BJ (cell line): ENCODE data around the gene AIFM2. TPM values are rescaled to one million over a fixed set of nuclear protein-coding genes. Genes with fewer than 3 reads are reported as not detected.
"Not testable (repeated sequence)": the region's sequence is repeated elsewhere in the genome, so short reads cannot be mapped to it uniquely, and the experiment has no call there.

ENCODE experiments used
- CTCF ChIA-PET: fragments of 350-600 bp; formaldehyde crosslinking; extraction: SDS; loops from one replicate; lab custom pipeline; 2021; ENCODE audit warnings: antibody characterized with exemption, inconsistent platforms; lab: Yijun Ruan, JAX
- POLR2A ChIA-PET: fragments of 300-600 bp; sonication (Branson Sonifier 250); formaldehyde crosslinking; extraction: SDS; loops from one replicate; lab custom pipeline; 2021; ENCODE audit warnings: antibody characterized with exemption; lab: Charles Lee
- DNase-seq: peaks from one replicate; pipeline ENCODE4 v3.0.0-alpha.2; 2011; ENCODE audit warnings: low read depth
- H3K27me3 ChIP-seq: 2 replicates; pipeline ENCODE4 v1.6.0; 2011; ENCODE audit warnings: low read length; ENCODE audit not compliant: control insufficient read depth, insufficient read depth
- H3K36me3 ChIP-seq: 2 replicates; pipeline ENCODE4 v1.5.1; 2011; ENCODE audit warnings: low read length; ENCODE audit not compliant: control insufficient read depth, insufficient read depth
- H3K4me3 ChIP-seq: 2 replicates; pipeline ENCODE4 v1.5.1; 2011; ENCODE audit warnings: low read depth, mild to moderate bottlenecking, control low read depth, low read length
- CTCF ChIP-seq: IDR thresholded peaks from 2 replicates; pipeline ENCODE4 v1.5.1; 2011; ENCODE audit warnings: low read depth, mild to moderate bottlenecking, control low read depth, inconsistent platforms, low read length, moderate library complexity; ENCODE audit not compliant: insufficient read depth
- polyA minus RNA-seq: library from RNA; depleted of rRNA, polyadenylated mRNA; stranded (reverse); fragments of >200 nt; gene quantifications from 2 replicates; pipeline ENCODE4 v1.2.3, GENCODE V29; 2011; rRNA and poly(A)+ RNA removed
- polyA plus RNA-seq: library from polyadenylated mRNA; depleted of rRNA; stranded (reverse); fragments of >200 nt; gene quantifications from 2 replicates; pipeline ENCODE4 v1.2.3, GENCODE V29; 2011; rRNA removed

AIFM2 gene
- polyA plus RNA-seq (13.9 and 18.4 TPM in 2 replicates), polyA minus RNA-seq (7.5 and 8.9 TPM in 2 replicates)

- POLR2A ChIA-PET: no interaction called here
Observed at GRCh38 chr10:70132098-70133029, at the start of gene AIFM2. Gene AIFM2 (minus strand): TSS chr10:70132825. CDS start chr10:70124084, 8,741 bp downstream.

DNA sequence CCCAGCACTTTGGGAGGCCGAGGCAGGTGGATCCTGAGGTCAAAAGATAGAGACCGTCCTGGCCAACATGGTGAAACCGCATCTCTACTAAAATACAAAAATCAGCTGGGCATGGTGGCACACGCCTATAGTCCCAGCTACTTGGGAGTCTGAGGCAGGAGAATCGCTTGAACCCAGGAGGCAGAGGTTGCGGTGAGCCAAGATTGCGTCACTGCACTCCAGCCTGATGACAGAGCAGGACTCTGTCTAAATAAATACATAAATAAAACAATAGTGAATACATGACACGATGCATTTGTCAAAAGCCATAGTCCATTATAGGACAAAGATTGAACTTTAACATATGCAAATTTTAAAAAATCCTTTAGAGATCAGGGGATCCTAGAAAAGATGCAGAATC lies 46.6 kb upstream of the AIFM2 start:
- CTCF ChIA-PET, H3K4me3 ChIP-seq, DNase-seq, H3K36me3 ChIP-seq, POLR2A ChIA-PET, H3K27me3 ChIP-seq: not testable (repeated sequence)

More at GRCh38 chr10:70132098-70133029, at the start of gene AIFM2:
- CTCF ChIA-PET: interaction anchor here (1.0 to 5.8 kb wide), 2 partner anchors 13 to 16 kb away, joined by 5 to 41 read pairs; partner anchors contain the start of gene TYSND1
- Histone ChIP-seq H3K4me3 (peak within 1 kb of the TSS; percentile 71), H3K27me3 (no peaks in the 10 kb centered on the region), H3K36me3 (peaks cover 4% of the 10 kb centered on the region; the same call in 1 of the 2 replicates)
- 0 out of 2 replicates have a peak, but pooled peaks have one; percentile 7 for TF ChIP-seq CTCF
- no peak for DNase-seq

GRCh38 chr10:70178139-70178725 lies 45.6 kb upstream of the AIFM2 start:
- no peak for DNase-seq
- POLR2A ChIA-PET: no interaction called here
- H3K4me3 ChIP-seq: no peak overlapping the region
- TF ChIP-seq CTCF: no peak
- CTCF ChIA-PET: interaction anchor here (0.6 kb wide), 1 partner anchor 39 kb away, joined by 4 read pairs; no protein-coding TSS in a partner anchor
- H3K27me3 ChIP-seq: 0 out of 2 replicates have a peak, but pooled peaks cover 2% of the 10 kb centered on the region
- no peaks in the 10 kb centered on the region for H3K36me3 ChIP-seq

DNA sequence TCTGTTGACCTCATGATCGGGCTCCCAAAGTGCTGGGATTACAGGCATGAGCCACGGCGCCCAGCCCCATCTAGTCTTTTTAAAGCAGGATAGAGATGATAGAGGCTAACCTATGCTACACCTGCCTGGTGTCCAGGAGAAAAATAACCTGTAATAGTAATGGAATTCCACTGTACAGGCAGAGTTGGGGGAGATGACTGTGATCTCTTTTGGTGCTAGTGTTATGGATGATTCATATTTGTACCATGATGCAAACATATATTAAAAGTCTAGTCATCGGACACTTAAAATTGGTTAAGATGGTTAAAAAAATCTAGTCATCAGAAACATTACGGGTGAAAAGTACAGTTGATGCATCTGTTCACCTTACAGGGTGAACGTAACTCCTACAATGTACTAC lies 43.8 kb upstream of the AIFM2 start:
- Histone ChIP-seq H3K36me3 (no peaks in the 10 kb centered on the region), H3K27me3 (no peaks in the 10 kb centered on the region), H3K4me3 (no peak overlapping the region)
- CTCF ChIA-PET: no interaction called here
- POLR2A ChIA-PET: interaction anchor here (0.6 kb wide), 1 partner anchor 15 kb away, joined by 9 read pairs; no protein-coding TSS in a partner anchor
- no peak for DNase-seq
- no peak for TF ChIP-seq CTCF

DNA sequence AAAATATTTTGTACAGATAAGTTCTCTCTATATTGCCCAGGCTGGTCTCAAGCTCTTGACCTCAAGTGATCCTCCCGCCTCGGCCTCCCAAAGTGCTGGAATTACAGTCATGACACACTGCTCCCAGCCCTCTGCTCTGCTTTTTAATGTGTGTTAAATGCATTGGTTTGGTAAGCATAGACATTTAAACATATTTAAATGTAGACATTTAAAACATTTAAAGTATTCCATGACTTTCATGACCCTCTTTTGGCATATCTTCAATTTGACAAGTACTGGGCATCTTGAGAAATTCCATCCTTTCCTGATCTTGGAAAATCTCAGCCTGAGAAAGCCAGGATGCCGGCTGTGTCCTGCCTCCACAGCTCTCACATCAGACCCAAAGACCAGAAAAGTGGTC lies 42.9 kb upstream of the AIFM2 start:
- H3K36me3 ChIP-seq: no peaks in the 10 kb centered on the region
- ChIA-PET POLR2A (no interaction called here), CTCF (interaction anchor here (0.7 to 0.8 kb wide), 2 partner anchors 17 to 198 kb away, joined by 3 read pairs; no protein-coding TSS in a partner anchor)
- TF ChIP-seq CTCF: no peak
- DNase-seq: no peak
- no peak overlapping the region for H3K4me3 ChIP-seq
- no peaks in the 10 kb centered on the region for H3K27me3 ChIP-seq
